Measurements from ENCODE around the gene USH1C. TPM values are rescaled to one million over a fixed set of nuclear protein-coding genes. Genes with fewer than 3 reads are reported as not detected.

The USH1C gene
- polyA plus RNA-seq, 3 donors = not detected

GRCh38 chr11:17578296-17578695 lies 34.1 kb upstream of the USH1C start:
- no peaks in the 10 kb centered on the region for H3K4me1 ChIP-seq (ENCODE audit: control insufficient read depth in 1 of 2, insufficient read depth in 2 of 2, low read length in 2 of 2)
- H3K36me3 ChIP-seq (replicated peaks in 1 of 2; ENCODE audit: control insufficient read depth in 1 of 2, insufficient read depth in 2 of 2, low read length in 2 of 2) = no peaks in the 10 kb centered on the region
- Mint-ChIP-seq H3K9me3 (peaks cover 0 to 4% (median 0%) of the 10 kb centered on the region in 7 donors), H3K4me1 (no peaks in the 10 kb centered on the region), H3K36me3 (no peaks in the 10 kb centered on the region), H3K4me3 (no peak overlapping the region), H3K27me3 (ENCODE audit: low read depth in 3 of 3) (peaks cover 1 to 9% (median 2%) of the 10 kb centered on the region in 3 donors), H3K27ac (peak overlapping the region in 1 of 7 donors; percentile 22)
- no peaks in the 10 kb centered on the region for H3K9me3 ChIP-seq (replicated peaks in 1 of 2; ENCODE audit: control insufficient read depth in 1 of 2, insufficient read depth in 1 of 2, low read length in 2 of 2)
- WGBS (ENCODE audit: insufficient coverage) = 93% methylated on average over 11 of the region's 11 CpGs
- no peak for TF ChIP-seq CTCF (IDR thresholded peaks at IDR 0.05)
- no peaks in the 10 kb centered on the region for H3K79me2 ChIP-seq (ENCODE audit: insufficient read depth, low read length)
- DNase-seq = no peak
- H4K20me1 ChIP-seq (ENCODE audit: insufficient read depth, low read length) = no peaks in the 10 kb centered on the region
- H3K4me3 ChIP-seq (replicated peaks in 1 of 3; ENCODE audit: low read depth in 2 of 3, low read length in 3 of 3) = no peak overlapping the region
- no peak overlapping the region for H2AFZ ChIP-seq (ENCODE audit: insufficient read depth, low read depth, low read length, poor library complexity, severe bottlenecking)
- no peak overlapping the region for H3K27ac ChIP-seq (ENCODE audit: low read depth in 1 of 2, low read length in 2 of 2)
- intact Hi-C loops (cut with micrococcal nuclease) = no loop called here
- H3K27me3 ChIP-seq (ENCODE audit: control insufficient read depth in 2 of 2, insufficient read depth in 2 of 2, low read length in 2 of 2) = no peaks in the 10 kb centered on the region
- H3K9ac ChIP-seq (ENCODE audit: insufficient read depth, low read length, poor library complexity, severe bottlenecking) = no peak overlapping the region
- H3K4me2 ChIP-seq (replicated peaks; ENCODE audit: extremely low read depth, low read length, poor library complexity, severe bottlenecking) = no peak overlapping the region

DNA sequence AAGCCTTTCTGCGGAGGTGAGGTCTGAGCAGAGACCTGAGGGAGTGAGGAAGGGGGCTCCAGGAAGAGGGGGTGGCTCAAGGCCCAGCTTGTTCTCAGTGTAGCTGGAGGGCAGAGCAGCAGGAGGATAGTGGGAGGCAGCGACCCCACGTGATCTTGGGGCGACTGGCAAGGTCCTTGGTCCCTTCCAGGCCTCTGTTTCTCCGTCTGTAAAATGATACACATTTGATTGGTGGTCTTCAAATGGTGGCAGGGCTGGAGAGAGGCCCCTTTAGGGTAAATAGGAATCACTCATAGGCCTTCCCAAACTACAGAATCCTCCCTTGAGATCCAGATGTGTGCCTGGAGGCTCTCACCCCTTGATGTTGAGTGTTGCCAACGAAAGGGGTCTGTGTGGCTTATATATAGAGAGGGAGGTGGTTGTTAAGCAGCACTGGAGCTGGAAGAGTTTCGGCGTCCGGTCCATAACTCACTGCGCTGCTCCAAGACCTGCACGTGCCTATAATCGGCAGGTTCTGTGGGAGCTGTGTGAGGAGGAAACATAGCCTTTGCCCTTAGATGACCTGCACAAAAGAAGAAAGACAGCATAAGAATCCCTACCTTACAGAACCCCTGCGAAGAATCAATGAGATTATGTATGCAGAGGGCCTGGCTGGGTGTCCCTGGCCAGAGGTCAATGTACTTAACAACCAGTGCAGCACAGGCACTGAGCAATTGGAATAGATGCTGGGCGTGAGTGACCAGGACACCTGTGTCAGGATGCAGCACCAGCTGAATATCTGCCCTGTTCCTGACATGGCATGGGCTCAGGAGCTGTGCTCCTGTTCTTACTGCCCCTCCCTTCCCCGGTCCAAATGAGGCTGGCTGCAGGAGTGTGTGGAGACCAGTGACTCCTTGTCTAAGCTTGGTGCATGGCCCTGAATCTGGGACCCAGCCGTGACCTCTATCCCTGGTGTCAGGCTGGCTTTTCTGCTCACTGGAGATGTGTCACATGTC lies 31.5 kb upstream of the USH1C start:
- H3K4me3 Mint-ChIP-seq = no peak overlapping the region
- Histone ChIP-seq H3K27ac (ENCODE audit: low read depth in 1 of 2, low read length in 2 of 2) (no peak overlapping the region), H2AFZ (ENCODE audit: insufficient read depth, low read depth, low read length, poor library complexity, severe bottlenecking) (no peak overlapping the region), H3K36me3 (replicated peaks in 1 of 2; ENCODE audit: control insufficient read depth in 1 of 2, insufficient read depth in 2 of 2, low read length in 2 of 2) (no peaks in the 10 kb centered on the region), H3K4me3 (replicated peaks in 1 of 3; ENCODE audit: low read depth in 2 of 3, low read length in 3 of 3) (no peak overlapping the region), H3K27me3 (ENCODE audit: control insufficient read depth in 2 of 2, insufficient read depth in 2 of 2, low read length in 2 of 2) (no peaks in the 10 kb centered on the region), H3K9ac (ENCODE audit: insufficient read depth, low read length, poor library complexity, severe bottlenecking) (no peak overlapping the region), H4K20me1 (ENCODE audit: insufficient read depth, low read length) (no peaks in the 10 kb centered on the region), H3K4me2 (replicated peaks; ENCODE audit: extremely low read depth, low read length, poor library complexity, severe bottlenecking) (no peak overlapping the region), H3K79me2 (ENCODE audit: insufficient read depth, low read length) (no peaks in the 10 kb centered on the region), H3K4me1 (ENCODE audit: control insufficient read depth in 1 of 2, insufficient read depth in 2 of 2, low read length in 2 of 2) (no peaks in the 10 kb centered on the region), H3K9me3 (replicated peaks in 1 of 2; ENCODE audit: control insufficient read depth in 1 of 2, insufficient read depth in 1 of 2, low read length in 2 of 2) (no peaks in the 10 kb centered on the region)
- DNase-seq = no peak
- no peaks in the 10 kb centered on the region for H3K9me3 Mint-ChIP-seq
- H3K4me1 Mint-ChIP-seq = peaks cover 4% of the 10 kb centered on the region
- intact Hi-C loops (cut with micrococcal nuclease) = no loop called here
- no peaks in the 10 kb centered on the region for H3K36me3 Mint-ChIP-seq
- H3K27me3 Mint-ChIP-seq (ENCODE audit: low read depth in 3 of 3) = peaks cover 1 to 8% (median 5%) of the 10 kb centered on the region in 3 donors
- no peak overlapping the region for H3K27ac Mint-ChIP-seq
- TF ChIP-seq CTCF (IDR thresholded peaks at IDR 0.05) = no peak
- over 99% methylated on average over 11 of the region's 16 CpGs for WGBS (ENCODE audit: insufficient coverage)

Measured in CD14-positive monocyte (primary cell).